SU-DHL-6 (cell line): ENCODE data around the gene RNF150.

Source experiments
- H2AFZ ChIP-seq: fragments of 200-600 bp; sonication (generic); 2 replicates; pipeline ENCODE4 v1.6.1; 2014; ENCODE audit warnings: low read depth, mild to moderate bottlenecking, moderate library complexity, mixed read lengths, antibody characterized with exemption, low read length; ENCODE audit not compliant: severe bottlenecking
- H3F3A ChIP-seq: fragments of 200-600 bp; shearing (Covaris generic); 2 replicates; pipeline ENCODE4 v1.6.0; 2016; ENCODE audit warnings: antibody characterized with exemption, mild to moderate bottlenecking; ENCODE audit not compliant: insufficient read depth
- H3K27ac ChIP-seq: fragments of 200-600 bp; sonication (generic); 2 replicates; pipeline ENCODE4 v1.5.1; 2016; ENCODE audit warnings: low read depth, mild to moderate bottlenecking, low read length, moderate library complexity, mixed read lengths
- H3K27me3 ChIP-seq: fragments of 200-600 bp; sonication (generic), shearing (Covaris generic); 2 replicates; pipeline ENCODE4 v1.6.0; 2014; ENCODE audit warnings: mild to moderate bottlenecking, low read length
- H3K36me3 ChIP-seq: fragments of 200-600 bp; sonication (generic); 2 replicates; pipeline ENCODE4 v1.6.1; 2014; ENCODE audit warnings: mild to moderate bottlenecking, low read length, mixed read lengths
- H3K4me2 ChIP-seq: fragments of 300-600, 200-600 bp; shearing (Covaris generic), sonication (generic); 2 replicates; pipeline ENCODE4 v1.6.0; 2014; ENCODE audit warnings: low read length, low read depth, mild to moderate bottlenecking; ENCODE audit not compliant: poor library complexity, severe bottlenecking
- H3K4me3 ChIP-seq: fragments of 200-600 bp; sonication (generic); 2 replicates; pipeline ENCODE4 v1.5.1; 2014; ENCODE audit warnings: antibody characterized with exemption, low read length, mild to moderate bottlenecking, mixed read lengths; ENCODE audit not compliant: insufficient read depth, poor library complexity, severe bottlenecking
- H3K79me2 ChIP-seq: fragments of 200-600 bp; sonication (generic); 2 replicates; pipeline ENCODE4 v1.6.1; 2014; ENCODE audit warnings: mild to moderate bottlenecking, low read length, moderate library complexity; ENCODE audit not compliant: insufficient read depth
- H3K9ac ChIP-seq: fragments of 200-600 bp; sonication (generic); 2 replicates; pipeline ENCODE4 v1.7.0; 2014; ENCODE audit warnings: mild to moderate bottlenecking, low read length
- H3K9me2 ChIP-seq: fragments of 200-600 bp; sonication (generic); replicated peaks from 2 replicates; pipeline ENCODE4 v1.6.1; 2014; ENCODE audit warnings: low read length; ENCODE audit not compliant: insufficient read depth
- H3K9me3 ChIP-seq: fragments of 200-600 bp; sonication (generic); 2 replicates; pipeline ENCODE4 v1.6.1; 2014; ENCODE audit warnings: low read length, mixed read lengths; ENCODE audit not compliant: insufficient read depth
- H4K20me1 ChIP-seq: fragments of 200-600 bp; sonication (generic); 2 replicates; pipeline ENCODE4 v1.6.1; 2014; ENCODE audit warnings: low read depth, mild to moderate bottlenecking, antibody characterized with exemption, low read length, moderate library complexity, mixed read lengths
- EZH2phosphoT487 ChIP-seq: fragments of 200-600 bp; sonication (generic), shearing (Covaris generic); conservative IDR thresholded peaks from 2 replicates; pipeline ENCODE4 v1.6.1; 2018; ENCODE audit warnings: mild to moderate bottlenecking, antibody characterized with exemption, low read length, moderate library complexity, mixed read lengths
- TF ChIP-seq, protein P1 (sequence below): fragments of 200-600 bp; sonication (generic); IDR thresholded peaks from one replicate; pipeline ENCODE4 v1.5.1; 2017; ENCODE audit warnings: antibody characterized with exemption, mild to moderate bottlenecking, low read length, moderate library complexity; ENCODE audit not compliant: insufficient read depth, poor library complexity, severe bottlenecking

RNF150 gene

DNA sequence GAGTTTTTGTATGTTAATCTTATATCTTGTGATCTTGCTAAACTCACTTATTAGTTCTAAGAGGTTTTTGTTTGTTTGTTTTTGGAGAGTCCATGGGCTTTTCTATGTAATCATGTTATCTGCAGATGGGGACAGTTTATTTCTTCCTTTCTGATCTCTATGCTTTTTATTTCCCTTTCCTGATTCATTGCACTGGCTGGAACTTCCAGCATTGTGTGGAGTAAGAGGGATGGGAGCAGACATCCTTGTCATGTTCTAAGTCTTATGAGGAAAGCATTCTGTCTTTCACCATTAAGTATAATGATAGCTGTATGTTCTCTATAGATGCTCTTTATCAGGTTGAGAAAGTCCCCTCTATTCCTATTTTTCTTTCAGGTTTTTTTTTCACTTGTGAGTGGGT lies 286.5 kb downstream of the RNF150 start:
- TF ChIP-seq EZH2phosphoT487: no peak
- TF ChIP-seq, protein P1, sequence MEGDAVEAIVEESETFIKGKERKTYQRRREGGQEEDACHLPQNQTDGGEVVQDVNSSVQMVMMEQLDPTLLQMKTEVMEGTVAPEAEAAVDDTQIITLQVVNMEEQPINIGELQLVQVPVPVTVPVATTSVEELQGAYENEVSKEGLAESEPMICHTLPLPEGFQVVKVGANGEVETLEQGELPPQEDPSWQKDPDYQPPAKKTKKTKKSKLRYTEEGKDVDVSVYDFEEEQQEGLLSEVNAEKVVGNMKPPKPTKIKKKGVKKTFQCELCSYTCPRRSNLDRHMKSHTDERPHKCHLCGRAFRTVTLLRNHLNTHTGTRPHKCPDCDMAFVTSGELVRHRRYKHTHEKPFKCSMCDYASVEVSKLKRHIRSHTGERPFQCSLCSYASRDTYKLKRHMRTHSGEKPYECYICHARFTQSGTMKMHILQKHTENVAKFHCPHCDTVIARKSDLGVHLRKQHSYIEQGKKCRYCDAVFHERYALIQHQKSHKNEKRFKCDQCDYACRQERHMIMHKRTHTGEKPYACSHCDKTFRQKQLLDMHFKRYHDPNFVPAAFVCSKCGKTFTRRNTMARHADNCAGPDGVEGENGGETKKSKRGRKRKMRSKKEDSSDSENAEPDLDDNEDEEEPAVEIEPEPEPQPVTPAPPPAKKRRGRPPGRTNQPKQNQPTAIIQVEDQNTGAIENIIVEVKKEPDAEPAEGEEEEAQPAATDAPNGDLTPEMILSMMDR: no peak
- H3K4me2 ChIP-seq: no peak overlapping the region
- no peak overlapping the region for H3K9ac ChIP-seq
- no peaks in the 10 kb centered on the region for H3F3A ChIP-seq
- no peaks in the 10 kb centered on the region for H3K36me3 ChIP-seq
- H3K9me3 ChIP-seq: no peaks in the 10 kb centered on the region
- no peak overlapping the region for H3K4me3 ChIP-seq
- H3K79me2 ChIP-seq: no peaks in the 10 kb centered on the region
- no peaks in the 10 kb centered on the region for H4K20me1 ChIP-seq
- no peak overlapping the region for H3K27ac ChIP-seq
- no peak overlapping the region for H2AFZ ChIP-seq
- H3K9me2 ChIP-seq: no peaks in the 10 kb centered on the region
- H3K27me3 ChIP-seq: no peaks in the 10 kb centered on the region

- H3K9ac ChIP-seq: no peak overlapping the region
- no peaks in the 10 kb centered on the region for H3K9me2 ChIP-seq
- H3K4me2 ChIP-seq: no peak overlapping the region
- TF ChIP-seq, protein P1: no peak
- no peak for TF ChIP-seq EZH2phosphoT487
- H3K9me3 ChIP-seq: no peaks in the 10 kb centered on the region
- no peaks in the 10 kb centered on the region for H3F3A ChIP-seq
- no peaks in the 10 kb centered on the region for H4K20me1 ChIP-seq
- H3K4me3 ChIP-seq: no peak overlapping the region
- no peak overlapping the region for H3K27ac ChIP-seq
- H3K79me2 ChIP-seq: no peaks in the 10 kb centered on the region
- H3K36me3 ChIP-seq: no peaks in the 10 kb centered on the region
- no peaks in the 10 kb centered on the region for H3K27me3 ChIP-seq
- no peak overlapping the region for H2AFZ ChIP-seq
These were observed 289.2 kb downstream of the RNF150 start for GRCh38 chr4:140844061-140844460.

DNA sequence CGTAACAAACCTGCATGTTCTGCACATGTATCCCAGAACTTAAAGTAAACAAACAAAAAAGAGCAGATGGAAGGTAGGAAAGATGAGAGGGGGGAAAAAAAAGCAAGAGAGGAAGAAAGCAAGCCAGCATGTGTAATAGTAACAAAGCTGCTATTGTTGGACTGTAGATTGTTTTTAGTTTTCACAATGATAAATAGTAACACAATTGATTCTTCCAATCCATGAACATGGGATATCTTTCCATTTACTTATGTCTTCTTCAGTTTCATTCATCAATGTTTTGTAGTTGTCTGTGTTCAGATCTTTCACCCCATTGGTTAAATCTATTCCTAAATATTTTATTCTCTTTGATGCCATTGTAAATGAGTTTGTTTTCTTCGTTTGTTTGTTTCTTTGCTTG lies 292.1 kb downstream of the RNF150 start:
- Histone ChIP-seq H3K4me3 (no peak overlapping the region), H3K36me3 (no peaks in the 10 kb centered on the region), H3F3A (no peaks in the 10 kb centered on the region), H4K20me1 (no peaks in the 10 kb centered on the region), H3K9me2 (no peaks in the 10 kb centered on the region), H2AFZ (no peak overlapping the region), H3K27me3 (no peaks in the 10 kb centered on the region), H3K4me2 (no peak overlapping the region), H3K9ac (no peak overlapping the region), H3K27ac (no peak overlapping the region), H3K9me3 (no peaks in the 10 kb centered on the region), H3K79me2 (no peaks in the 10 kb centered on the region)
- no peak for TF ChIP-seq EZH2phosphoT487
- TF ChIP-seq, protein P1: no peak
